ENCODE results near the gene PTPN3.

The PTPN3 gene

DNA sequence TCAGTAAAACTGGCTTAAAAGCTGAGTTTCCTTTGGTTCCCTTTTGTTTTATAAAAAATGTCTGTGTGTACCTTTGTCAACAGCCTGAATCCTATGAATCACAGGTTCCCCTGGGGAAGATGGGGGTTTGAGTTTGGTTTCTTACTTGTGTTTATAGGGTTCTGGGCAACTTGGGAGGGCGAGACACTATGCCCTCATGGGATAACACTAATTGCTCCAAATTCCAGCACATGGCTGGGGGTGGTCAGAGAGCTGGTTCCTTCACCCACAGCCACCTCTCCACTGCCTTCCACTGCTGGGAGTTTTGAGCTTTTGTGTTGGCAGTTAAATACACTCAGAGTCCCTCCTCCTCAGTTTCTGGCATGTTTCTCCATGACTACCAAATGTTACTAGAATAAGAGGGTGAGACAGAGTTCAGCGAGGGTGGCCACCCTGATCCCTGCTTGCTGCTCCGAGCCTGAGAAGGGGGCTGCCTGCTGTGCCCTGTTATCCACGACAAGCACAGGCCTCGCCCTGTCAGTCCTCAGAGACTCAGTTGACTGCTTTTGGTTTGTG, 94.3 kb downstream of the PTPN3 start:
- no peak for TF ChIP-seq ZNF274 (IDR thresholded peaks at IDR 0.05; ENCODE audit: low read depth, low read length)

DNA sequence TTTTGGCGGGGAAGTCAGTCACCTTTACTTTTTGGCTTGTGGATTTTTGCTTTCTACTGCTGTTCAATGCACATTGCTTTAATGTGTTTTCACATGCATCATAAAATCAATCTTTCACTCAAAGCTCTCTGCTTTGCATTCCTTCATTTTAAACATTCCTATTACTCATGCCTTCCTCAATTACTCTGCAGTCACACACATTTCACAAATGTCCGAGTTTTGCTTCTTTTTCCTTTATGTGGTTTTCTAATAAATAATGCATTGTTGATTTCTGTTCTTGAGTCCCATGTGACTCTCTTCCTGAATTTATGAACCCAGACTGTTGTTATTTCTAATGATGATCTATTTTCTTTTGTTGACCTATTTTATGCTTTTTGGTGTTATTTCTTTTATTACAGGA, 95.0 kb downstream of the PTPN3 start:
- TF ChIP-seq ZNF274 (IDR thresholded peaks at IDR 0.05; ENCODE audit: low read depth, low read length), result no peak
- H3K4me3 ChIP-seq (ENCODE audit: low read length), result no peak overlapping the region

More for the DNA sequence above, 94.3 kb downstream of the PTPN3 start:
- no peak overlapping the region for H3K4me3 ChIP-seq (ENCODE audit: low read length)

DNA sequence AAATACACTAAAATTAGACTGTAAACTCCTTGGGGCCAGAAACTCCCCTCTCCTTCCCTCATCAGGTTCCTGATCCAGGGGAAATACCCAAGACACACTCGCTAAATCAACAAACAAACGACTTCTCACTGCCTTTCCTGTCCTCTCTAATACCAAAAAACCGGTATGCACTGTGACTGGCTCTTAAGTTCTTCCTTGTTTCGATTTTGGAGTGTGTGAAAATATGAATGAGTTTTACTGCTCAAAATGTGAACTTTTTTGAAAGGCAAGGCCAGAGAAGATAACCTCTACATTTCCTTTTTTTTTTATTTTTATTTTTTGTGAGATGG, 96.2 kb downstream of the PTPN3 start:
- H3K4me3 ChIP-seq (ENCODE audit: low read length), result no peak overlapping the region
- TF ChIP-seq ZNF274 (IDR thresholded peaks at IDR 0.05; ENCODE audit: low read depth, low read length), result no peak

DNA sequence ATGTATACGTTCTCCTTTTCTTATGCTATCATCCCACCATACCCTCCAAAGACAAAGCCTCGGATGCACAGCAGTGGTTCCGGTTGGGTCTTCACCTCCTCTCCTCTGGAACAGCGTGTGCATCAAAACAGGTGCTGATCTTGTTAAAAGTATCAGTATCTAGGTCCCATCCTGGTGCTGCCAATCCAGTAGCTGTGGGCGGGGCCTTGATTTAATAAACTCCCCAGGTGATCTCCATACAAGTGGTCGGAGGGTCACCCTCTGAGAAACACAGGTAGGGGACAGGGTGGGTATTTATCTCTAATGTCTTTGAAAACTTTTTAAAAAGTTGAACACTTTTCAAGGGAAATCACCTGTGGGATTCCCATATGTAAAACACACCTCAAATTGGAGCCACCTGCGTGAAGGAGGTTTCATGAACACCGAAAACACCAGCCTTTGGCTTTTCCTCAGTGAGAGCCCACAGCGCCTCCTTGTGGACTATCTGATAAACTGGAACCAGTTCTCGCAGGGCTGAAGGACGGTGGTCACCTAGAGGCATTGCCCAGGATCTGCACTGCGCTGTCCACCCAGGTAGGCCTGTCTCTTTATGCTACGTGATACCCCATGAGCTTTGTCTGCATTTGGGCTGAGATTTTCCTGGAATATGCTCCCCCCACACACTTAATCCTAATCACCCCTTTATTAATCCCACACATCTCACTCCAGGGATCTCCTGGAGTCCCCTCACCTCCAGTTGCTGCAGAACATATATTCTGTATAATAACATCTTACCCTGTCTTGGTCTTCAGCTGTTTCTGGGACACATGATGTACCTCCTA, 96.7 kb downstream of the PTPN3 start:
- TF ChIP-seq ZNF274 (IDR thresholded peaks at IDR 0.05; ENCODE audit: low read depth, low read length), result no peak
- H3K4me3 ChIP-seq (ENCODE audit: low read length), result no peak overlapping the region

DNA sequence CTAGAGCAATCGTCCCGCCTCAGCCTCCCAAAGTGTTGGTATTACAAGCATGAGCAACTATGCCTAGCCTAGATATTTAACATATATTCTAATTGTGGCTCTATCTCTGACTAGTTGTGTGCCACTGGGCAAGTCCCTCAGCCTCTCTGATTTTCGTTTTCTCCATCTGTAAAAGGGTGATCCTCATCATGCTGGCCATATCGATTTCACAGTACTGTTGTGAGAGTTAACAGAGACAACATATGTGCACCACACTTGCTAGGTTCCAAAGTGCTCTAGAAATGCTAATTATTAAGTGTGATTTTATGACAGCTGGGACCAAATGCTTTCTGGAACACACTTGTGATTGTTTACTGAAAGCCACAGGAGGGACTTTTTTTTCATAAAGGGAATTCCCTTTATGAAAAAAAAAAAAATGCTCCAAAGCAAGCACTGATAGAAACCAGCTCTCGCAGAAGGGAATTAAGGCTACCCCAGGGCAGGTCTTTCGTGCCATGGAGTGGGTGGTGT, 98.8 kb downstream of the PTPN3 start:
- TF ChIP-seq ZNF274 (IDR thresholded peaks at IDR 0.05; ENCODE audit: low read depth, low read length), result no peak
- H3K4me3 ChIP-seq (ENCODE audit: low read length), result no peak overlapping the region

DNA sequence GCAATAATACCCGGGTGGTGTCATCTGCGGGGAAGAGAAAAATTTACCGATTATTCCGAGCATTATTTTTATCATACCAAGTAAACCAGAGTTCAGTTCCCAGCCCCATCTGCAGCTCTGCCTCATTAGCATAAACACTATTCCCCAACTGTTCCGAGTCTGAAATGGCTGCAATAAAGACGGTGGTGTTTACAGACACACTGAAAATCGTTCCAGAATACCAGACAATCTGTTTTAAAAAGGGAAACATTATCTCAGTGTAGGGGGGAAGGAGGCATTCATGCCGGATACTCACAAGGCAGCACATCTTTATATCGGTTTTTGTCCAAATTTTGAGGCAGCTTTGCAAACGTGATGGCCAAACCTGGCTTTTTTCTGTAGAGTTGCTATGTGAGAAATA, 106.9 kb downstream of the PTPN3 start:
- no peak for TF ChIP-seq ZNF274 (IDR thresholded peaks at IDR 0.05; ENCODE audit: low read depth, low read length)
- H3K4me3 ChIP-seq (ENCODE audit: low read length), result no peak overlapping the region

DNA sequence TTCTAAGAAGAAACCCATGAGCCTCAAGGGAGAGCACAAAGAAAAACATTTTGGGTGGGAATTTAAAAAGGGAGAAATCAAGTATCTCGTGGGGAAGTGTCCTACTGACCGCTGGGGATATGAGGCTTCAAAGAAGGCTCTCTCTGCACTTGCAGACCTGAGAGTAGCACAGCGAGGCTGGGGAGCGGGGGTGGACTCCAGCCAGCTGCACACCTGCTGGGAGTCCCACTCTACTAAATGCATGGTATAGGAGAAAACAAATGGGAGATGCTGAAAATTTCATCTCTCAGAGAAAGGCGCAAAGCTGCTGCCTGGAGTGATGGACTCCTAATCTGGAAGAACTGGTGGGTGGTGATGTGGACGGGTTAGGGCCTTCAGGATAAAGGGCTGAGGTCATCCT, 110.3 kb downstream of the PTPN3 start:
- no peak for TF ChIP-seq ZNF274 (IDR thresholded peaks at IDR 0.05; ENCODE audit: low read depth, low read length)
- no peak overlapping the region for H3K4me3 ChIP-seq (ENCODE audit: low read length)

DNA sequence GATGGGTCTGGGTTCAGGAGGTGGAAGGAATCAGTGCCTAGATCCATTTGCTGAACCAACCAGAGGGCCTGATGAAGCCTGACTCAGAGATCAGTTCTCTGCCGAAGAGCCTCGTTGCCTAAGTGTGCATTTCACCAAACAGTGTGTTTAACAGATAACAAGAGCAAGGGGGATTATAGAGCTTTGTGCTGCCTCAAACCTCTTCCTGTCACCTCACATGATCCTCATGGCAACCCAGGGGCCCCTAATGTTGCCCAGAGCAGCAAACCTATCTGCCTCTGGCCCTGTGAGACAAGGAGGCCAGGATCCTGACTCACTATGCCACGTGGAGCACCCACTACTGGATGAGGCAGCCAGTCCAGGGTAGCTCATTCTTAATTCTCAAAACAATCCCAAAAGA, 110.9 kb downstream of the PTPN3 start:
- no peak overlapping the region for H3K4me3 ChIP-seq (ENCODE audit: low read length)
- TF ChIP-seq ZNF274 (IDR thresholded peaks at IDR 0.05; ENCODE audit: low read depth, low read length), result no peak

DNA sequence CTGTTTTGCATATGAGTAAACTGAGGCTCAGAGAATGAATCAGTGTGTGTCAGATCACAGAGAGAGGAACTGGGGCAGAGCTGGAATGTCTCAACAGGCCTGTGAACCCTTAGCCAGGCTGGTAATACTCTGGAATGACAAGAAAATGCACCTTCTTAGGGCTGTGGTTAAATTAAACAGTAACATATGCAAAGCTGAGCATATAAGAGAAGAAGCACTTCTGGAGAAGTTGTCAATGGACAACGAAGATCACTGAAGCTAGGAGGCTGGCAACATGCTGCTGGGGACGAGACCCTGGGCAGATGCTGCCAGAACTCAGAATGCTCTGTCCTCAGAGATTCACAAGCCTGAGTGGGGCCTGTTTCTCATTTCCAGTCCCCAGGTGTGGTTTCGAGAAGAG, 112.6 kb downstream of the PTPN3 start:
- no peak overlapping the region for H3K4me3 ChIP-seq (ENCODE audit: low read length)
- TF ChIP-seq ZNF274 (IDR thresholded peaks at IDR 0.05; ENCODE audit: low read depth, low read length), result no peak

DNA sequence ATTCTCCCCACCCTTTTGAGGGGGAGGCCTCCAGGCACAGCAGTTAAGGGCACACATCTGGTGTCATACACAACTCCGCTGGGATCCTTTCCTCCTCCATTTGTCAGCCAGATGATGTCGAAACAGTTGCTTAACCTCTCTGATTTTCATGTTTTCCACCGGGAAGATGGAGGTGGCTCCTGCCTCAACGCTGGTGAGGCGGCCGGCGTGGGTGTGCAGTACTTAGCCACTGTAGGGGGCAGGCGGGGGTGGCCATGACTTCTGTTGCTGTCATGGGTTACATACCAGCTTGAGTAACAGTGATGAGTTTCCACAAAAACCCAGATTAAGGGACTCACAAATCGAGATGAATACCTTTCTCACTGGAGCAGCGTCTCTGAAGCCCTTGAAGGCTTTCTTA, 114.2 kb downstream of the PTPN3 start:
- no peak overlapping the region for H3K4me3 ChIP-seq (ENCODE audit: low read length)
- no peak for TF ChIP-seq ZNF274 (IDR thresholded peaks at IDR 0.05; ENCODE audit: low read depth, low read length)

DNA sequence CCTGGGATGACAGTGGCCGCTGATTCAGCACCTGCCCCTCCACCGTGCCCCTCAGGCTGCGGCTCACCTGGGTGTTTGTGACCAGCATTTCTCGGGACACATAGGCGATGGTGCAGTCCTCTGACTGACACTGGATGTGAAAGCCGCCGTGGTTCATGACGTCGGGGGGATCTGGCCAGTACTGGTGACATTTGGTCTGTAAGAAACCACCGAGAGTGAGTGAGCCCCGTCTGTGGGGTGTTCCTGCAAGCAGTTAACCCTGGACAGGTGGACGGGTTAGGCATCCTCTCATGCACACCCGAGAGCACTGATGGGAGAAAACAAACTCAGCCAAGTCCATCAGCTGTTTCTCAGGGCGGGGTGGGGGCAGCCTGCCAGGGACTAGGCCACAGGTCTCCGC, 114.8 kb downstream of the PTPN3 start:
- H3K4me3 ChIP-seq (ENCODE audit: low read length), result no peak overlapping the region
- TF ChIP-seq ZNF274 (IDR thresholded peaks at IDR 0.05; ENCODE audit: low read depth, low read length), result no peak

DNA sequence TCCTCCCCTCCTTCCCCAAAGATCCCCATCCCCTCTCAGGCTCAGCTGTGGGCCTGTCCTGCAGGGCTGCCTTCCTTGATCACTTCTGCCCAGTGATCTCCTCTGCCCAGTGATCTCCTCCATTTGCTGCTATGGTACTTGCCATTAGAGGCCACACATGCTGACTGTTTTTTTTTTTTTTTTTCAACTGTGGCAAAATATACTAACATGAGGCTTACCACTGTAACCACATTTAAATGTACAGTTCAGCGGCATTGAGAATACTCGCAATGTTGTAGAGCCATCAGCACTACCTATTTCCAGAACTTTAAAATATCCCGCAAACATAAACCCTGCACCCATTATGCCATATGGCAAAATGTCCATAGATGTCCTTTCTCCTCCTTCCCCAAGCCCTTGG, 115.5 kb downstream of the PTPN3 start:
- H3K4me3 ChIP-seq (ENCODE audit: low read length), result no peak overlapping the region
- no peak for TF ChIP-seq ZNF274 (IDR thresholded peaks at IDR 0.05; ENCODE audit: low read depth, low read length)

DNA sequence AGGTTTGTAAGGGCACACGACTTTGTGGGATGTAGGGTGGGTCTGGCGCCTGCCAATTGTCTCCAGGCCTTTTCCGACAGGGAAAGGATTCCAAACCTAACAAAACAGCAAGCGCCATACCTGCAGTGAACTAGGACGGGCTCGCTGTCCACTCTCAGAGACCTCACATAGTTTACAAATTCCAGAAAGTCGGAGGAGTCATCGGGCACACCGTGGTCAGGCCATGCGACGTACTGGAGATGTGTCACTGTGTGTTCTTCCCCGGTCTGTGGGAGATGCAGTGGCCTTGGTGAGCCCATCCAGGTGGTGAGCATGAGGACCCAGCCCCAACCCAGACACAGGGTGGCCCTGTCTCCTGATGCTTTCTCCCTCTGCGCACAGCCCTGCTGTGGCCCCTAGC, 115.9 kb downstream of the PTPN3 start:
- no peak overlapping the region for H3K4me3 ChIP-seq (ENCODE audit: low read length)
- TF ChIP-seq ZNF274 (IDR thresholded peaks at IDR 0.05; ENCODE audit: low read depth, low read length), result no peak

DNA sequence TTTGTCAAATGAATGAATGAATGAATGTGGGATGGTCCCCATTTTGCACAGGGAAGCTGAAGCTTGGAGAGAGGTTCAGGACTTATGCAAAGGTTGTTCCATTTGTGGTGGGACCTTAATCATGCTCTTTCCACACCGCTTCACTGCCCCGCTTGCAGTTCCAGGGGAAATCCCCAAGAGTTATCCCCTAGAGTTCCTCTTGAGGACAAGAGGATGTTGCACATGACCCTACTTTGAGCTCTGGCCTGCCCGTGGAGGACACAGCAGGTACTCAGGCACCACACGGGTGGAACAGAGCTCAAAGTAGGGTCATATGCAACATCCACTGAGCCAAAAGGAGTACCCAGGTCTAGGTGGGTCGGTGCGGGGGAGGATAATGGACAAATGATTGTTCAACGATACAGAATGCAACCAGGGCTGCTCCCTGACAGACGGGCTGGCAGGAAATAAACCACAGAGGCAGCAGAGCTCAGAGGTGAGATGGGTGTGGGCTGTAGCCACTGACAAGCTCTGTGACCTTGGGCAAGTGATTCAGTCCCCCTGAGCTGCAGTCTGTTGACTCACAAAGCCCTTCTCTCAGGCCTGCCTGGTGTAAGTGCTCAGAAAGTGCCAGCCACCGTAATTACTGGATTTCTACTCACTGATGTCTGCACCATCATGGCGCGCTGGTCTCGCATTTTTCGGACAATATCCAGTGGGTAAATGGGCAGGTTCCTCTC, 116.9 kb downstream of the PTPN3 start:
- TF ChIP-seq ZNF274 (IDR thresholded peaks at IDR 0.05; ENCODE audit: low read depth, low read length), result no peak
- H3K4me3 ChIP-seq (ENCODE audit: low read length), result no peak overlapping the region

DNA sequence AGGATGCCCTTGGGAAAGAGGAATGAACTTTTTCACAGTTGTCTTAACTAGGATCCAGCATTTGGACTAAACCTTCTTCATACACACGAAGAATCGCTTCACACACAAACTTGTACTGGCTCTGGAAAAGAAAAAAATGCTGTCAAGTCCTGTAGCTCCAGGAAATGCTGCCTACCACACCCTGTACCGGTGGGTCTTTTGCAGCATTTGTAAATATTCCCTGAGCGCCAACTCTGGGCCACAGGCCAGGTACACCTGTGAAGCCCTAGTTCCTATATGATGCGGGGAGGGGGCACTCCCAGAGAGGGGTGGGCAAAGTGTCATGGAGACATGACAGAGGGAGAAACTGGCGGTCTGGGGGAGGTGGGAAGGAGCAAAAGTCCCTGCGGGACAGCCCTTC, 118.6 kb downstream of the PTPN3 start:
- H3K4me3 ChIP-seq (ENCODE audit: low read length), result no peak overlapping the region
- no peak for TF ChIP-seq ZNF274 (IDR thresholded peaks at IDR 0.05; ENCODE audit: low read depth, low read length)
